Activated T-cell treated with anti-CD3 and anti-CD28 coated beads for 1 hour (primary cell): Measurements from ENCODE around the gene SNTG2.

ENCODE experiments used
- DNase-seq: peaks from one replicate; pipeline ENCODE4 v3.0.0-alpha.2; 2020; ENCODE audit warnings: low read depth

Gene SNTG2

GRCh38 chr2:1237783-1238182 is 287.1 kb downstream of the SNTG2 start:
- no peak for DNase-seq

GRCh38 chr2:1238598-1239138 is 288.0 kb downstream of the SNTG2 start:
- no peak for DNase-seq

- no peak for DNase-seq
These were observed 294.5 kb downstream of the SNTG2 start for GRCh38 chr2:1245193-1245592.

GRCh38 chr2:1246239-1246638 is 295.6 kb downstream of the SNTG2 start:
- DNase-seq: no peak

DNA sequence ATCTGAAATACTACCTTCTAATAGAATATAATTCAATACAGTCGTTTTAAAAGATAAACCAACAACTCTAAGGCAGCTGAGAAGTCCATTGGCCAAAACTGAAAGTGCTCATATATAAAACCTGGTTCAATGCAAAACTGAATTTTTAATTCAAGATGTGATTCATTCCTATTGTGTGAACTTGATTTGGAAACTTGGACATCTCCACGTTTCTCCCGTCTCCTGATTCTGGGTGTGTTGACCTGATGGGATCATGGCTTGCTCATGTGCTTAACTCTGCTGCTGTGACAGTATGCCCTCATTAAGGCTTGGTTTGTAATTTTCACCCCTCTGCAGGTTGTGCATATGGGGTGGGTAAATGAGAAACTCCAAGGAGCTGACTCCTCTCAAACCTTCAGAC is 296.3 kb downstream of the SNTG2 start:
- DNase-seq: no peak

GRCh38 chr2:1248187-1248586 is 297.5 kb downstream of the SNTG2 start:
- DNase-seq: no peak

DNA sequence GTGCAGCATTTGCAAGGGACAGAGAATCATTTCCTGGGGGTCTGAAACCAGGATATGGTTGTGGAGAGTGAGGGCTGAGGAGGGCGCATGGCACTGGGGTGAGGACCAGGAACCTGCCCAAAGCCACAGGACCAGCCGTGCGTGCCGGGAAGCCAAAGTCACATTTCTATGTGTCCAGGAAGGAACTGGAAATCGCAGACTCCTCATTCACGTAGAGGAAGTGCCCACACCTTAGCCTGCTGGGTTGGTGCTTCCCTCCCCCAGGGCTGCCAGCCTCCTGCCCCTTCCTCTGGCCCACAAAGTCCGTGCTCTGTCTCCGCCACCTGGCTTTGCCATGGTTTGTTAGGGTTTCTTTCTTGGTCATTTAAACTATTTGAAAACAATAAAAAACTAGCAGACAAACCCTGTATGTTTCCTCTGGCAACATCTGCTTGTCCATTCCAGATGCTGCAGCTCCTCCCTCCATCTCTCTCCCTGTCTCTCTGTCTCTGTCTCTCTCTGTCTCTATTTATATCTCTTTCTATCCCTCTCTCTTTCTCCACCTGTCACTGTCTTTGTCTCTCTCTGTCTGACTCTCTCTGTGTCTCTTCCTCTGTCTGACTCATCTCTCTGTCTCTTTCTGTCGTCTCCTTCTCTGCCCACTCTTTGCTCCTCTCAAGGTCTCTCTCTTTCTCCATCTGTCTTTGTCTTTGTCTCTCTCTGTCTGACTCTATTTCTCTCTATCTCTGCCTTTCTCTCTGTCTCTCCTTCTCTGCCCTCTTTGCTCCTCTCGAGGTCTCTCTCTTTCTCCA is 299.4 kb downstream of the SNTG2 start:
- DNase-seq: no peak

GRCh38 chr2:1251520-1251919 is 300.9 kb downstream of the SNTG2 start:
- DNase-seq: no peak

DNA sequence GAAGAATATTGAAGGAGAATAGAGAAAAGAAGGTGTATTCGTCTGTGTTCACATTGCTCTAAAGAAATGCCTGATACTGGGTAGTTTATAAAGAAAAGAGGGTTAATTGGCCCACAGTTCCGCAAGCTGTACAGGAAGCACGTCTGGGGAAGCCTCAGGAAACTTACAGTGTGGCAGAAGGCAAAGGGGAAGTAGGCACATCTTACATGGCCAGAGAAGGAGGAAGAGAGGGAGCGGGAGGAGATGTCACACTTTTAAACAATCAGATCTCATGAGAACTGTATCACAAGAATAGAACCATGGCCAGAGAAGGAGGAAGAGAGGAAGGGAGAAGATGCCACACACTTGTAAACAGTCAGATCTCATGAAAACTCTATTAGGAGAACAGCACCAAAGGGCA is 303.0 kb downstream of the SNTG2 start:
- no peak for DNase-seq

DNA sequence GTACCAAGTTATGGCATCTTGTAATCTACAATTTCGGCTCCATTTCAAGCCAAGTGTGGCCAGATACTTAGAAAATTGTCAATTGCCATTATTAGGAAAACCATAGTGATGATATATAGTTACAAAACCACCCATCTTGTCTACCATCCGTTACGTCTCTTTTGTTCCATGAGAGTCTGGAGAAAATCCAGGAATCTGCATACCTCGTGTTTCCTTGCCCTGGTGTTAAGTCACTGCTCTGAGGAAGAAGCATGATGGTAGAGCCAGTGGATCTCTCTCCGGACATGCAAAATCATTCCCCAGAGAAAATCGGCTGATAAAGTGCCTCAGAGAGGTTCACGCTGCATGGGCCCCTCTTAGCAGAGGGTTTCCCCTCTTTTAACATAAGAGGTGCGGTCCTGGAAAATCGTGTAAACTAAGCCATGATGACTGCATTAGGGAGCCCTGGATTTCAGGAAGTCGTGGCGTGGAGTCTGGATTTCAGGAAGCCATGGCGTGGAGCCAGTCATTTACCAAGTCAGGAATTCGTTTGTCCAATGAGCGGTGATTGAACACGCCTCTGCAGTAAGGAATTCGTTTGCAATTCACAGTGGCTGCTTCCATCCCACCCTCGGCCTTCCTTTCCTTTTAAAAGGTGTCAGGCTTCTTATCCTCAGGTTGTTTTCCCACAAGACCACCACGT is 304.2 kb downstream of the SNTG2 start:
- no peak for DNase-seq

GRCh38 chr2:1256632-1257324 is 306.1 kb downstream of the SNTG2 start:
- no peak for DNase-seq

DNA sequence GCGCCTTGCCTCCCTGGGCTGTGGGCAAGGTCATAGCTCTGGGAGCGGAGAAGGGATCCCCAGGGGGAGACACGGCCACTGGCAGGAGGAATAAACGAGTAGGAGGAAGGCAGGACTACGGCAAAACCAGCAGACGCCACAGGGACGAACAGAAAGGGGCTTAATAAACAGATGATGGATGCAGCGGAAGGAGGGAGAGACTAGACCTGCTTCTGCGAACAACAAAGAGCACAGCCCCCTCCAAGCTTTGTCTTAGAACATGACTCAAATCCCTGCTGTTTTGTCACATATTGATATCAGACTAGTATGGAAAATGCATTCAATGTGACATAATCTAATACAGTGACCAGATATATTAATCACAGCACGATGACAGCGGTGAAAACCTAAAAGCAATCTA is 306.7 kb downstream of the SNTG2 start:
- DNase-seq: no peak

DNA sequence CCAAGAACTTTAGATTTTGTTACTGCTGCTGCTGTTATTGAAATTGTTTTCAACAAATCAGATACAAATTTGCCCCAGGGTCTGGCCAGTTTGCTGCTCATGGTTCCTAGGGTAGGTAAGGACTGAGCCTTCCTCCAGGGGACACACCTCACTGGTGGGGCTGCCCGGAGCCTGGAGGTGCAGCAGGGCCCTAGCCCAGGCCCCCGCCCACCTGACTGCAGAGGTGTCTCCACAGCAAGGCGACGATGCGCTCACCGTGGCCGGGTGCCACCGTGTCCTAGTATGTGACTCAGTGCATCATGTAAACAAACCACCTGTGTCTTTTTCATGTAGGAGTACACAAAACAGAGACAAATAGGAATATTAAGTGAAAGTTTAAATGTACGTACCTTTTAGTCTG is 309.1 kb downstream of the SNTG2 start:
- DNase-seq: no peak

DNA sequence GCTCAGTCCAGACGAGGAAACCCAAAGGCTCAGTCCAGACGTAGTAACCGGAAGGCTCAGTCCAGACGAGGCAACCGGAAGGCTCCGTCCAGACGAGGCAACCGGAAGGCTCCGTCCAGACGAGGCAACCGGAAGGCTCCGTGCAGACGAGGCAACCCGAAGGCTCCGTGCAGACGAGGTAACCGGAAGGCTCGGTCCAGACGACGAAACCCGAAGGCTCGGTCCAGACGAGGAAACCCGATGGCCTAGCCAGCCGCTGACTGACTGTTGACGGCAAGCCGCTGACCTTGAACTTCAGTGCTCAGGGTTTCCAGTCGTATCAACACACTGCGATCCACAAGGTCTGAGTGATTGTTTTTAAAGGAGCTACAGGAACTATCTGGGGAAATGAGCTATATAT is 312.0 kb downstream of the SNTG2 start:
- DNase-seq: no peak

GRCh38 chr2:1265454-1265853 is 314.8 kb downstream of the SNTG2 start:
- DNase-seq: no peak

GRCh38 chr2:1266351-1266750 is 315.7 kb downstream of the SNTG2 start:
- DNase-seq: no peak

GRCh38 chr2:1268034-1268433 is 317.4 kb downstream of the SNTG2 start:
- no peak for DNase-seq

DNA sequence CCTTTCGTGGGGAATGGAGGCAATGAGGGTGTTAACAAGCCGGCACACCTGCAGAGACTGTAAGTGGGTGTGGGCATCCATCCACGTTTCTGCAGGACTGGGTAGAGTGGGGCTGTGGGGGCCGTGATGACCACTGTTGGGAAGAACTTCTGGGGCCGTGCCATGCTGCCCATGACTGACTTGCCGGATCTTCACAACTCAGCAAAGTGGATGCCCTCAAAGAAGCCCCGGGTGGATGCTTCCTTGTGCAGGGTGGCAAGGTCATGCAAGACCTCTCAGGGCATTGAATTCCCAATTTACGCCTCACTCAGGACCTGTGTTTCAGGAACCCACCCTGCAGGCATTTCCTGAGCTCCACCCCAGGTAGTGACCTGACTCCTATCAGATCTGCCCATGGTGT is 319.2 kb downstream of the SNTG2 start:
- no peak for DNase-seq

DNA sequence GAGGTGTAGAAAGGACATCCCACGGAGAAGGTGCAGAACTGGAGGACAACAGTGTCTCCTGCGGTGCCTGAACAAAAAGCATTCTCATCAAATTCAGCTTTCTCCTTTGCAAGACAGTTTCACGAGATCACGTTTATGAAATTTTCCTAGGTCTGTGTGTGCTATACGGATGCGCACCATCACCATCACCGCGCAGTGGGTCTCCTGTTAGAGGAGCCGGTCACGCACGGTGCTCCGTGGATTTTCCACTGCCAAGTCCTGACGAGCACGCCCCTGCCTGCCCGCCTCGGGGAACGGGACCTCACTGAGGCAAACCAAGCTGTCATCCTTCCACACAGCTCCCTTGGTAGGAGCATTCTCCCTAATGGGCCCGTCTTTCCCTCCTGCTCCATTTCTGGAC is 322.2 kb downstream of the SNTG2 start:
- no peak for DNase-seq

DNA sequence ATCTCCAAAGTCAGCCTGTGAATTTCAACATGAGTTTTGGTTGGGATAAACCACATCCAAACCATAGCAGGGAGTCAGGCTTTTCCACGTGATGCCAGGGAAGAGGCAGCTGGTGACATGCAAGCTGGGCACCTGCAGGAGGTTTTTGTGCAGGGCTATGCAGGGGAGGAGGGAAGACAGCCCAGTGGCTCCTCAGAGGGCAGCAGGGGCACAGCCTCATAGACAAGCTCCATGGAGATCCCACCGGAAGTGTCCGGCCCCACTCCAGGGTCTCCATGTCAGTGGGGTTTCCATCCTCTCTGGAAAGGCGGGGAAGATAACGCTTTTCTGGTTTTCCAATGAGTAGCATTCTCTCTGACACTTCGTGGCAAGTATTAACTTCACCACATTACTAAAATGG is 327.0 kb downstream of the SNTG2 start:
- DNase-seq: no peak

GRCh38 chr2:1278125-1278524 is 327.5 kb downstream of the SNTG2 start:
- DNase-seq: no peak

DNA sequence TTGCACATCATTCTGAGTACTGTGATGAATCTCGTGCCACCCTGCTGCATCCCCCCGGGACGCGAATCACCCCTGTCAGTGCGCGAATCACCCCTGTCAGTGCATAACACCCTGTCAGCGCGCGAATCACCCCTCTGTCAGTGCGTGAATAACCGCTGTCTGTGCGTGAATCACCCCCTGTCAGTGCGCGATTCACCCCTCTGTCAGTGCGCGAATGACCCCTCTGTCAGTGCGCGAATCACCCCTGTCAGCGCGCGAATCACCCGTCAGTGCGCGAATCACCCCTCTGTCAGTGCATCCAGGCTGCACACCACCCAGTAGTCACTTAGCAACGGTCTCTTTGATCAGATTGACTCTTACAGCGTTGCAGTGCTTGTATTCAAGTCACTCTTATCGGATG is 328.2 kb downstream of the SNTG2 start:
- no peak for DNase-seq

DNA sequence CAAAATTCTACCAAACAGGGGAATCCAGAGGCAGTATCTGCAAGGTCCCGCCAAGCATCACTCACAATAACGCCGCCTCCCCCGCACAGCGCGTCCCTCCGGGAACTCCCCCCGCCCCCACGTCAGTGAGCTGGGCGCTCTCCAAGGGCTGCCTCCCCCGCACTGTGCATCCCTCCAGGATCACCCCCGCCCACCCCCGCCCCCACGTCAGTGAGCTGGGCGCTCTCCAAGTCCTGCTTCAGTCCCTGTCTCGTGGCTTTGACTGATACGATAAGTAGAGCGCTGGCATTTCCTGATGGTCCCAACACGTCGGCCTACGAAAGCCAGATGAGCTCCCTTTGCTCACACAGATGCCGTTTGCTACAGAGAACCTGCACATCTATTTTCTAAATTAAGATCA is 331.9 kb downstream of the SNTG2 start:
- no peak for DNase-seq
